NCI-H345 treated with DMSO at 0.1 percent for 48 hours (cell line): ENCODE measurements around the gene SWAP70.
A peak's percentile ranks its signal among the peaks of the same experiment; 100 is the strongest.
"Not testable (repeated sequence)": the region's sequence is repeated elsewhere in the genome, so short reads cannot be mapped to it uniquely, and the experiment has no call there.

Experiments
- DNase-seq: peaks from one replicate; lab custom pipeline; 2025; ENCODE audit not compliant: unreplicated experiment; lab: John Stamatoyannopoulos, UW

SWAP70 gene

GRCh38 chr11:9663699-9664275 is at the start of gene SWAP70:
TSS of gene SWAP70 (plus strand) at chr11:9664077. CDS start at chr11:9664180, 103 bp downstream.
- DNase-seq = peak; percentile 53

- no peak for DNase-seq
Observed at GRCh38 chr11:9615031-9615451, 48.8 kb upstream of the SWAP70 start.

- no peak for DNase-seq
Observed at GRCh38 chr11:9616042-9616675, 47.7 kb upstream of the SWAP70 start.

GRCh38 chr11:9616858-9617257 is 47.0 kb upstream of the SWAP70 start:
- DNase-seq = no peak

- no peak for DNase-seq
Observed at GRCh38 chr11:9617940-9618339, 45.9 kb upstream of the SWAP70 start.

GRCh38 chr11:9619004-9619403 is 44.9 kb upstream of the SWAP70 start:
- DNase-seq = no peak

- no peak for DNase-seq
Observed at GRCh38 chr11:9619971-9620370, 43.9 kb upstream of the SWAP70 start.

- DNase-seq = not testable (repeated sequence)
Observed at GRCh38 chr11:9622353-9622752, 41.5 kb upstream of the SWAP70 start.

GRCh38 chr11:9623053-9623452 is 40.8 kb upstream of the SWAP70 start:
- not testable (repeated sequence) for DNase-seq

GRCh38 chr11:9624448-9624847 is 39.4 kb upstream of the SWAP70 start:
- DNase-seq = no peak

- no peak for DNase-seq
Observed at GRCh38 chr11:9625162-9625561, 38.7 kb upstream of the SWAP70 start.

- DNase-seq = no peak
Observed at GRCh38 chr11:9625728-9626127, 38.1 kb upstream of the SWAP70 start.

GRCh38 chr11:9626496-9627394 is 37.1 kb upstream of the SWAP70 start:
- no peak for DNase-seq

GRCh38 chr11:9629064-9629463 is 34.8 kb upstream of the SWAP70 start:
- no peak for DNase-seq

GRCh38 chr11:9633679-9634078 is 30.2 kb upstream of the SWAP70 start:
- no peak for DNase-seq

- no peak for DNase-seq
Observed at GRCh38 chr11:9636691-9637090, 27.2 kb upstream of the SWAP70 start.

- DNase-seq = no peak
Observed at GRCh38 chr11:9639099-9639498, 24.8 kb upstream of the SWAP70 start.

- no peak for DNase-seq
Observed at GRCh38 chr11:9639985-9640384, 23.9 kb upstream of the SWAP70 start.

- no peak for DNase-seq
Observed at GRCh38 chr11:9642894-9643293, 21.0 kb upstream of the SWAP70 start.

- DNase-seq = no peak
Observed at GRCh38 chr11:9643751-9644150, 20.1 kb upstream of the SWAP70 start.

GRCh38 chr11:9645881-9646280 is 18.0 kb upstream of the SWAP70 start:
- DNase-seq = no peak

GRCh38 chr11:9646324-9646723 is 17.6 kb upstream of the SWAP70 start:
- no peak for DNase-seq
